ENCODE results near the gene MROH2A.

MROH2A gene

GRCh38 chr2:233799716-233800115 is 21.6 kb downstream of the MROH2A start:
- DNase-seq (ENCODE audit: low read depth): no peak

DNA sequence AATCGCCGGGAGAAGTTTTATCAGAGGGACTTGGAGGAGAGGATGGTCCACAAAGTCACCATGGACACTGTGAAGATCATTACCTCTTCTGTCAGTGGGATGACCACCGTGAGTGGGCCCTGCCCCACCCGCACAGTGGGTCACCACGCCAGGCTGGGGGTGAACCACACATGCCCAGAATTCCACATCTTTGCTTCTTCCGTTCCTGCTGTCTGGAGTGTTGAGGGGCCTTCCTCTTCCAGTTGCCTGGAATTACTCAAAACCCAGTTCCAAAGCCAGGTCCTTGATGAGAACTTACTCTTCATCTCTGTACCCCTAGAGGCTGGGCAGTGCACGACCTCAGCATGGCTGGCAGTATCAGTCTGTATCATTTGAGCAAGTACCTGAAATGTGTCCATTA is 22.1 kb downstream of the MROH2A start:
- DNase-seq (ENCODE audit: low read depth): no peak

DNA sequence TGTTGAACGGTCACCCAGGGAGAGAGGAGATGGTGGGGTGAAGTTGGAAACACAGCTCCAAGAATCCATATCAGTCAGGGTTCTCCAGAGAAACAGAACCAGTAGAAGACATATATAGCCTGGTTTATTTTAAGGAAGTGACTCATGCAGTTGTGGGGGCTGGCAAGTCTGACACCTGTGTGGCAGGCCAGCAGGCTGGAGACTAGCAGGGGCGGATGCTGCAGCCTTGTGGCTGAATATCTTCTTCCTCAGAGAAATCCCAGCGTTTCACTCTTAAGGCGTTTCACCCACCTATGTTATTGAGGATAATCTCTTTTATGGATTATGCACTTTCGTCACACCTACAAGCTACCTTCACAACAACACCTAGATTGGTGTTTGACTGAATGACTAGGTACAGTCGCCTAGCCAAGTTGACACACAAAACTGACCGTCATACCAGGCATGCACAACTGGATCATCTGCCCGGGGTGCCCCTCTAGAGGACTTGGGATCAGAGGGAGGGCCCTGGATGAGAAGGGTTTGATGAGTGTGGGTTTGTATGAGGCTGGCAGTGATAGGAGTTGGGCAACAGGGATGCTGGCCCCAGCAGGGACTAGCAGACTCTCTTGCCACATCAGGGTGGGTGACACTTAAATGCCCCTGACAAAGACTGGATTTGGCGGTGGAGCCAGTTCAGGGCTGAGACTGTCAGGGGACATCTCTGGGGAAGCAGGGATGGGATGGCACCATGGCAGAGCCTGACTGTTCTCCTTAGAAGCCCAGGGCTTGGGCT is 23.4 kb downstream of the MROH2A start:
- DNase-seq (ENCODE audit: low read depth): peak; percentile 32

GRCh38 chr2:233802132-233802815 is 24.1 kb downstream of the MROH2A start:
- DNase-seq (ENCODE audit: low read depth): no peak

GRCh38 chr2:233803292-233803911 is 25.3 kb downstream of the MROH2A start:
- DNase-seq (ENCODE audit: low read depth): no peak

DNA sequence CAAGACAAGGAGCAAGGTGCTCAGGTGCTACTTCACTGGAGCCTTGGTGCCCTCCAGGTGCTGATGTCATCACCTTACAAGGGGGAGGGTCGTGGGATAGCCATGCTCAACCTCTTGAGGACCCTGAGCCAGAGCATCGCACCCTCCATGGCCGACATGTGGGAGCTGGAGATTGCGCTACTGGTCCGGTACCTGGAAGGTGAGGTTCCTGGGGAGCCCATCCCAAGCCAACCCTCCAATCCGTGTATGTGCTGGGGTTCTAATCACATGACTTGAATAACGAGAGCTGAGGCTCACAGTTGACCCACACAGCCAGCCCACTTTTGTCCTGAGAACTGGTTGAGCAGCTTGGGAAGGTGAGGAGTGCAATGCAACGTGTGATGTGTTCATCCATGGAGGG is 25.9 kb downstream of the MROH2A start:
- no peak for DNase-seq (ENCODE audit: low read depth)

- DNase-seq (ENCODE audit: low read depth): no peak
These were observed 29.2 kb downstream of the MROH2A start for GRCh38 chr2:233807215-233807865.

- no peak for DNase-seq (ENCODE audit: low read depth)
These were observed 30.1 kb downstream of the MROH2A start for GRCh38 chr2:233807966-233808935.

- DNase-seq (ENCODE audit: low read depth): no peak
These were observed 32.3 kb downstream of the MROH2A start for GRCh38 chr2:233810385-233810784.

DNA sequence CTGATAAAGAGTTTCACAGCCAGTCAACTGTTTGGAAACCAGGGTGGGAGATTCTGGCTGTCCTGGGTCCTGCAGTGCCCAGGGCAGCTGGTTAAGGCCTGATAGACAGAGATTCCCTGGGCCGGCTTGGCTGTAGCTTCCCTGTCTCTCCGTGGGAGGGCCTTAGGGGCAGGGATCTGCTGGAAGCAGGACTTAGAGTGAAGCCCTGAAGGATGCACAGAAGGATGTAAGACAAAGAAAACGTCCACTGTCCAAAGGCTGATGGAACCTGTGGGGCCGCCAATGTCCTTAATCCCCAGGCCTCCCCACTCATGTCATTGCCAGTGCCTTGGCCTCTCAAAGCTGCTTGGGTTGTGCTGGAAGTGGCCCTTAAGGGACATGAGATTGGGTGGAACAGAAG is 33.0 kb downstream of the MROH2A start:
- DNase-seq (ENCODE audit: low read depth): no peak

DNA sequence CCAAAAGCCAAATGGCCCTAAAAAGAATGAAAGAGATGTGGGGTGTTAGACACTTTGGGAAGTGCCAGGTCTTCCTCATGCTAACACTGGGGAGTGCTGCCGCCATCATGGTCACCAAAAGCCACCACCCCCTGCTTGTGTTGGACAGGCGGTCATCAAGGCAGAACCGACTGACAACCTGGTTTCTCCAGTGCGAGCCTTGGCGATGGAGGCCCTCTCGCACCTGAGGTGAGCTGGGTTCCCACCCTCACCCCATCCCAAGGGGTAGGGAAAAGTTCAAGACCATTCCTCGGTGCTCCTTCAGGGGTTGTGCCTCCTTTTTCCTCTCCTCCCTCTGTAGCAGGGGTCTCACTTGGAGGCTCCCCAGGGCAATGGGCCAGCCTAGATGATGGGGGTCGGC is 33.6 kb downstream of the MROH2A start:
- no peak for DNase-seq (ENCODE audit: low read depth)

DNA sequence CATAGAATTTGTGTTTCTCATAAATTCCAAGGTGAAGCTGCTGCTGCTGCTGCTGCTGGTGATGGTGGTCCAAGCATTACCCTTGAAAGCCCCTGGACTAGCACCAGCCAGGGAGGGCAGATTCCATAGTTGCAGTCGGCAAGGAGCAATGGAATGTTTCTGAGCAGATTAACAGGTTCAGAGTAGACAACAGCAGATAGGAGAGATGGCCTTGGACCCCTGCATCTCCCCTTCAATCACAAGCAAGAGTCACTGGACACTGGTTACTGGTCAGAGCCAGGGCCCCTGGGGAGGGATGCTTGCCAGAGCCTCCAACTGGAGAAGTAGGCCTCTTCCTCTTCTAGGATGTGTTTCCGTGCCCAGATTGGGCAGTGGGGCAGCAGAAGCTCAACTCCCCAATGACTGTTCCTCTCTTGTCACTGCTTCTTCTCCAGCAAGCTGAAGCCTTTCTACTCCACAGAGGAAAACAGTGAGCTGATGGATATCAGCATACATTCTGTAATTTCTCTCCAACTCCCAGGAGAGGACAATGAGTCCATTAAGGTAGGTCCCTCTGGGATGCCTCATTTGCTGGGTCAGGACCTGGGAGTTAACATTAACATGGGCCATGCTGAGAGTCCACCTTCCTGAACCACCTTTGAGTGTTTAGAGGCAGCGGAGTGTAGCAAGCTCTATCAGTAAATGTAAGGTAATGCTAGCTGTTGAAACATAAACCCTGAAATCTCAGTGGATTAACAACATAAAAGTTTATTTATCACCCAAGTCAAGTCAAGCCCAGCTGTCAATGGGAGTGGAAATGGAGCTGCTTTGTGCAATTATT is 35.3 kb downstream of the MROH2A start:
- DNase-seq (ENCODE audit: low read depth): no peak

GRCh38 chr2:233814056-233814835 is 36.1 kb downstream of the MROH2A start:
- DNase-seq (ENCODE audit: low read depth): no peak

DNA sequence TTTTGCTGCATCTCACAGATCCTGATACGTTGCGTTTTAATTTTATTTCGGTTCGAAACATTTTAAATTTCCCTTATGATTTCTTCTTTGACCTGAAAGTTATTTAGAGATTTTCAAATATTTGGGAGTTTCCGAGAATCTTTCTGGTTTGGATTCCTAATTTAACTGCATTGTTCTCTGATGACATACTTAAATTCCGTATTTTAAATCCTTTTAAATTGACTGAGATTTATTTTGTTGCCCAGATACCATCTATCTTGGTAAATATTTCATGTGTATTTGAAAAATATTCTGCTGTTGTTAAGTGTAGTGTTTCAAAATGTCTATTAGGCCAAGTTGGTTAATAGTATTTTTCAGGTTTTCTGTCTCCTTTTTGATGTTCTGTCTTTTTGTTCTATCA is 37.7 kb downstream of the MROH2A start:
- no peak for DNase-seq (ENCODE audit: low read depth)

DNA sequence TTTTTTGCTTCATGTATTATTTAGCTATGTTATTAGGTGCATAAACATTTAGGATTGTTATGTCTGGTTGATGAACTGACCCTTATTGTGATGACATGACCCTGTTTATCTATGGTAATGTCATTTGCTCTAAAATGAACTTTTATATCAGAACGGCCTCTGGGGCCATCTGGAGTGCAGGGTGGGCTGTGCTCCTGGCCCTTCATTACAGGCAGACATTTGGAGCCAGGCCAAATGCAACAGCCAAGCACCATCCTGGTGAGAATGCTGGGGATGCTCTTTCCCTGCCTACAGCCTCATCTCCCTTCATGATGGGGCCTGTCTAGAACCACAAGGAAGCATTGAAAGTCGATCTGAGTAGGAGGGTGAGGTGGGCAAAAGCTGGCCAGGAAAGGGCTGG is 38.2 kb downstream of the MROH2A start:
- no peak for DNase-seq (ENCODE audit: low read depth)

DNA sequence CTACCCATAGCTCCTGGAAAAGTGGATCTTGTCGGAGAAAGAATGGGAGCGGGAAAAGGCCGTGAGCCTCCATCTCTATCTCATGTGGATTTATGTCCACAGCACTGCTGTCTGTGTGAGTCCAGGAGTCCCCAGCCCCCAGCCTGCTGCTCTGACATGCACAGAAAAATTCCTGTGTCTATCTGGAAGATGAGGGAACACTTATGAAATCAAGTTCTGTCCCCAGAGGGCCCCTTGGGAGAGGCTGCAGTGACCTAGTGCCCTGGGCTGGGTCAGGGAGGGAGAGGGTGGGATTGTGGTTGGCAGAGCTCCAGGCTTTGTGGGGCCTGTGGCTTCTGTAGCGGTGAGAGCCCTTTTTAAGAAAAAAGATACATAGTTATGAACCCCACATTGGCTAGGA is 38.6 kb downstream of the MROH2A start:
- DNase-seq (ENCODE audit: low read depth): no peak

GRCh38 chr2:233817361-233817911 is 39.3 kb downstream of the MROH2A start:
- no peak for DNase-seq (ENCODE audit: low read depth)

GRCh38 chr2:233817995-233818638 is 40.0 kb downstream of the MROH2A start:
- DNase-seq (ENCODE audit: low read depth): no peak
